Measurements from ENCODE around the gene SMC4.
"Not testable (repeated sequence)": the region's sequence is repeated elsewhere in the genome, so short reads cannot be mapped to it uniquely, and the experiment has no call there.

The SMC4 gene

GRCh38 chr3:160399125-160400029 lies at the start of gene SMC4, which contains the start of gene IFT80:
TSS of gene SMC4 (plus strand) at chr3:160399650. CDS start at chr3:160400827, 1,177 bp downstream.
TSS of gene IFT80 (minus strand) at chr3:160399225. CDS start at chr3:160384600, 14,625 bp downstream.
- DNase-seq (ENCODE audit: low read depth), result peak; percentile 90

- DNase-seq (ENCODE audit: low read depth), result no peak
Measured at GRCh38 chr3:160355826-160356225, 43.6 kb upstream of the SMC4 start.

GRCh38 chr3:160362896-160363295 lies 36.6 kb upstream of the SMC4 start:
- DNase-seq (ENCODE audit: low read depth), result not testable (repeated sequence)

DNA sequence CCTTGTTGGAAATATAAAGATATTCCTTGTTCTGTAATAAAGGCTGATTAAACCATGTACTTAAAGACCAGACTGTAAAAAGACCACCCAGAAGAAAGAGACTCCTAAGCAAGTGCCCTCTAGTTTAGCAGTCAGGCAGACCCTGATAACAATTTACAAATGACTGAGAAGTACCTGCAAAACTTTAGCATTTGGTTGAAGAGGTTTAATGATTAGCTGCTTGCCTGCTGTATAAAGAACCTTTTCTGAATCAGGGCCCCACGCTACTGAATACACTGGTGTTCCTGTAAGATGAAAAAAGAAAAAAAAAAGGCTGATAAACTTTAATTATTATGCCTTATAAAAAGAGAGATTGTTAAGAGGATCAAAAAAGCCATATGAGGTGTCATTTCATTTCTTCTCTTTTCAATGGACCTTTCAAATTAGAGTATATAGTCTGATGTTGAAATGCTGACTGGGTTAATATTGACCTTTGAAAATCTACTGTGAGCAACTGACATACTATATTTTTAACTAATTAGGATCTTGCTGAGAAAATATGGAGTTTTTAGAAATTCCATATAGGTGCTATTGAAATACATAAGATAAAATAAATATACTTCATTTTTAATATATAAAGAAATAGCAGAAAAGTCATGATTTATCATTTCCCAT lies 33.5 kb upstream of the SMC4 start:
- DNase-seq (ENCODE audit: low read depth), result no peak

DNA sequence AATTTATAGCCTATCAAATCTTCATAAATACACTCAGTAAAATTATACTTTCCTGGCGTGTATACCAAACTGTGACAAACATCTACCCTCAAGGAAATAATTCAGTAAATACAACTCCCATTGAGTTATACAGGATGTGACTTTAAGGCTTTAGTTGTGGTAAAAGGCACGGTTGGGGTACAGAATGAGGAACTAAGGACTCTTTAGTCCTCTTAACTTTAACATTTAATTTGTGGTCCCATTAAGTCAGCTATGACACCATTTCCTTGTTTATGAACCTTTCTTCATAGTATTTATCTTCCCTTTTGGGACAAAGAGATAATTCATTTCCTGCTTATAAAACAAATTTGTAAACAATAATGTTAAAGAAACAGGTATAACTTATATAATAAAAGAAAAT lies 30.6 kb upstream of the SMC4 start:
- no peak for DNase-seq (ENCODE audit: low read depth)

DNA sequence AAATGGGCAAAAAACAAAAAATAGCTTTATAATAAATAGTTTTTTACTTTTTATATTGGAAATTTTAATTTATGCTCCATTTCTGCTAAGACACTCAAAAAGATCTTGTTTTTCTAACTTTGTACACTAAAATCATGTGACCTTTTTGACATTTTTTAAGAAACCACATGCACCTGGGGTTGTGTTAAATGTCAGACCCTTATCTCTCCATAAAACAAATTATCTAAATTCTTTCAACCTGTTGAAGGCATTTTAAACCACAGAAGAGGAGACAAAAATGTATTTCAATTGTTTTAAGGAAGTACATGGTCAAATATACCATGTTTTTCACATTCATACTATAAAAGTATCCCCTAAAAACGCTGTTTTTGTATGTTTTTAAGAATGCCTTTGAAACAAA lies 29.7 kb upstream of the SMC4 start:
- DNase-seq (ENCODE audit: low read depth), result no peak

- no peak for DNase-seq (ENCODE audit: low read depth)
Measured at GRCh38 chr3:160370987-160371857, 28.2 kb upstream of the SMC4 start.

DNA sequence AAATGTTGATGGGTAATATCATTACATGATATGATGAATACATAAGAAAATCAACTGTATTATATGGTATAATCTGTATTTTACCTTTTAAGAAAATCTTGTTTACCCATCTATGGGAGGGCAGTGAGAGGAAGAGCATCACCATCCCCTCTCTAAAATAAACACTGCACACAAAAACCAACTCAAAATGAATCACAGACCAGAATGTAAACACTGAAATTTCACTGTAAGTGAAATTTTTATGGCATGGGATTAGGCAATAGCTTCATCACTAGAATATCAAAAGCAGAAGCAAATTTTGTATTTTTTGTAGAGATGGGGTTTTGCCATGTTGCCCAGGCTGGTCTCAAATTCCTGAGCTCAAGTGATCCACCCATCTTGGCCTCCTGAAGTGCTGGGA lies 26.7 kb upstream of the SMC4 start:
- DNase-seq (ENCODE audit: low read depth), result no peak

- no peak for DNase-seq (ENCODE audit: low read depth)
Measured at GRCh38 chr3:160373655-160374054, 25.8 kb upstream of the SMC4 start.

- no peak for DNase-seq (ENCODE audit: low read depth)
Measured at GRCh38 chr3:160374472-160374871, 25.0 kb upstream of the SMC4 start.

- DNase-seq (ENCODE audit: low read depth), result no peak
Measured at GRCh38 chr3:160374925-160375324, 24.5 kb upstream of the SMC4 start.

GRCh38 chr3:160376681-160377080 lies 22.8 kb upstream of the SMC4 start:
- no peak for DNase-seq (ENCODE audit: low read depth)

- DNase-seq (ENCODE audit: low read depth), result no peak
Measured at GRCh38 chr3:160378331-160379109, 20.9 kb upstream of the SMC4 start.

DNA sequence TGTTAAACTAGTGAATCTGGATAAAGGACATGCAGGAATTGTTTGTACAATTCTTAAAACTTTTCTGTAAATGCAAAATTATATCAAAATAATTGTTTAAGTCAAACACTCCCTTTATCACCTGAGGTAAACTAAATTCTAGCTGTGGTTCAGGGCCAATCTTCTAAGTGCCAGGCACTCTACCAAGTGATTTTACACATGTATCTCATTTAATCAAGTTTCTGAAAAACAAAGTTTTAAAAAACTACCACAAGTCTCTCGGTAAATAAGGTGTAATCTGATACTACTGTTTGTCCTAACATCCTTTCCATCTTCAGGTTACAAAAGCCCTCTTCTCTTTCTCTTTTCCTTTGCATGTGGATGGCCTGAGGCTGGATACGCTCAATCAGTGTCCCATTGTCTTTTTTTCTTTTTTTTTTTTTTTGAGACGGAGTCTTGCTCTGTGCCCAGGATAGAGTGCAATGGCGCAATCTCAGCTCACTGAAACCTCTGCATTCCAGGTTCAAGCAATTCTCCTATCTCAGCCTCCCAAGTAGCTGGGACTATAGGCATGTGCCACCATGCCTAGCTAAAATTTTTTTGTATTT lies 19.7 kb upstream of the SMC4 start:
- DNase-seq (ENCODE audit: low read depth), result no peak

DNA sequence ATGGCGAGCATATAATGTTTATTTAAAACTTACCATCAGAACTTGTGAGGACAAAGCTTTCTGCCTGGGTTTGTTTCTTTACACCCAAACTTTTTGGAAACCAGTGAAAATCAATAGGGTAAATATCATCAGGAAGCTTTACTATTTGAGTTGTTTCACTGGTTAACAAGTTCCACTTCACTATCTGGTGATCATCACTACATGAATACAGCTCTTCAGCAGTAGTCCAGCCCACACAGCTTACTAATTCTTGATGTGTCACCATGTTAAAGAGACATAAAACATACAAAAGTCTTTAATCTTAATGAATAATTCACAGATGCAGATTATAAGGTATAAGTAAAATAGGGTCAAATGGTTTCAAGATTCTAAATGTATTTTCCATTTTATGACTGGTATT lies 18.0 kb upstream of the SMC4 start:
- DNase-seq (ENCODE audit: low read depth), result no peak

DNA sequence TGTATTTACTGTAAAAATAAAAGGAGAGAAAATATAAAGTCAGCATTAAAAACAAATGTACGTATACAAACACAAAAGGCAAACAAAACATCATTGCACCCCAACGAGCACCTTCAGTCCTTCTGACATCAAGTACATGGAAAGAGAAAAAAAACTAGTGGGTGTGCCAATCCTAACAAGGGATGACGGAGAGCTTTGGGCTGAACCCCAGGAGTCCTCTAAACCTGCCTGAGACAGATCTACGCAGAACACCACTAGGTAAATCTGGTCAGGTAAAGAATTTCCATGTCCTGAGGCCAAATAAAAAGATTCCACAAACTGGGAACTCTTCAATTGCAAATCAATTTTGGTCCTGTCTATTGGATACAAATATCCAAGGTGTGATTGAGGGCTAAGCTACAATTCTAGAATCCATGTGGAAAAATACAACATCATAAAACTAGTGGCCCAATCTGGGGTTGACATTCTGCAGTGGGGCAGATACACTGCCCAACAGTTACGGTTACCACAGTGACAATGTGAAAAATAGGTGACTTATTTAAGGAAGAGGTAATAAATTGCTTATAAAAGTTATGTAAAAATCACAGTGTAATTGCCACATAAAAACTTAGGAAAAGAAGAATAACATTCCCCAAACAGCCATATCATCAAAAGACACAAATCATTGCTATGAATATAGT lies 14.7 kb upstream of the SMC4 start:
- no peak for DNase-seq (ENCODE audit: low read depth)

DNA sequence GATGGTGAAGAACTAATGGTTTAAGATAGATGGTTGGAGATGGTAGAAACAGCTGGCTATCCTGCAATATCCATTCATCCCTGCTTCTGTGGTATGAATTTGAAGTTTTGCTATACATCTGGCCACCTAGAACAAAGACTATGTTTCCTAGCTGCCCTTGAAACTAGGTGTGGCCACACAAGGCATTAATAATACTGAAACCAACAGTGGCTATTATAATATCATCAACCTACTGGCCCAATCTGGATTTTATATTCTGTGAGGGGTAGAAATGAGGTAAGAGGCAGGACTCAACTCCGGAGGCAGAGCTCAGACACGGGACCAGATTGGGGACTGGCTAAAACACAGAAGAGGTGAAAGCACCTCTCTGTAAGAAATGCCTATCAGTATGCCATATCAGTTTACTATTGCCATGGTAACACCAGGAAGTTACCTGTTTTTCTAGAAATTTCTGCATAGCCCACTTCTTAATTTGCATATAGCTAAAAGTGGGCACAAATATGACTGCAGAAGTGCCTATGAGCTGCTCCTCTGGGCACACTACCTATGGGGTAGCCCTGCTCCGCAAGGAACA lies 8.8 kb upstream of the SMC4 start:
- DNase-seq (ENCODE audit: low read depth), result no peak

GRCh38 chr3:160392798-160393197 lies 6.7 kb upstream of the SMC4 start:
- DNase-seq (ENCODE audit: low read depth), result no peak

DNA sequence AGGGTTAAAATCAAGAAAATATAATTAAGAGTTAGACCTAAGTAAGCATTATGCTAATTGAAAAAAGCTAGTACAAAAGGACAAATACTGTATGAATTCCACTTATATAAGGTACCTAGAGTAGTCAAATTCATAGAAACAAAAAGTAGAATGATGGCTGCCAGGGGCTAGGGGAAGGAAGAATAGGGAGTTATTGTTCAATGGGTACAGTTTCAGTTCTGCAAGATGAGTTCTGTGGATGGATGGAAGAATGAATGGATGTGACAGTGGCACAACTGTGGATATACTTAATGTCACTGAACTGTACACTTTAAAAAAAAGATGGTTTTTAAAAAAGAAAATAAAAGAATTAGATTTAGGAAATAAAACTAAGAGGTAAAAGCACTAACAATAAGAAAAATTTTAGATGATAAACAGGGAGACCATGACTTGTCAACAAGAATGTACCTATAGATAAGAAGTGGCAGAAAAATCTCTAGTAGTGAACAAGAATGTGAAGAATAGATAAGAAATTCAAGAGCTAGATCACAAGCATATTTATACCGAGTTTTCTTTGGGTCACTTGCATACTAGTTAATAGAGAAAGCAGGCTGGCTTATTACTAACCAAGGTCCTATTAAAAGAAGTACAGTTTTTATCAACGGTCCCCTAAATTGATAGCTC lies 6.0 kb upstream of the SMC4 start:
- DNase-seq (ENCODE audit: low read depth), result no peak

- no peak for DNase-seq (ENCODE audit: low read depth)
Measured at GRCh38 chr3:160394009-160394392, 5.4 kb upstream of the SMC4 start.
